Measurements from ENCODE around the gene DLX2.
"Not testable (repeated sequence)": the region's sequence is repeated elsewhere in the genome, so short reads cannot be mapped to it uniquely, and the experiment has no call there.

The DLX2 gene

GRCh38 chr2:172102391-172103359, at the start of gene DLX2:
Gene DLX2 (minus strand): TSS chr2:172102900. CDS start chr2:172102538, 362 bp downstream.
- in situ Hi-C loops (cut with MboI; ENCODE audit: low sequenced_read_pairs) = no loop called here

- in situ Hi-C loops (cut with MboI; ENCODE audit: low sequenced_read_pairs) = no loop called here
Measured at GRCh38 chr2:172147944-172148650, 45.4 kb upstream of the DLX2 start.

- in situ Hi-C loops (cut with MboI; ENCODE audit: low sequenced_read_pairs) = no loop called here
Measured at GRCh38 chr2:172143817-172144216, 41.1 kb upstream of the DLX2 start.

GRCh38 chr2:172138727-172139126, 36.0 kb upstream of the DLX2 start:
- in situ Hi-C loops (cut with MboI; ENCODE audit: low sequenced_read_pairs) = not testable (repeated sequence)

- in situ Hi-C loops (cut with MboI; ENCODE audit: low sequenced_read_pairs) = no loop called here
Measured at GRCh38 chr2:172137943-172138342, 35.2 kb upstream of the DLX2 start.

GRCh38 chr2:172137109-172137508, 34.4 kb upstream of the DLX2 start:
- in situ Hi-C loops (cut with MboI; ENCODE audit: low sequenced_read_pairs) = no loop called here

- in situ Hi-C loops (cut with MboI; ENCODE audit: low sequenced_read_pairs) = no loop called here
Measured at GRCh38 chr2:172135446-172135845, 32.7 kb upstream of the DLX2 start.

- in situ Hi-C loops (cut with MboI; ENCODE audit: low sequenced_read_pairs) = no loop called here
Measured at GRCh38 chr2:172134270-172134669, 31.6 kb upstream of the DLX2 start.

GRCh38 chr2:172131713-172132555, 29.2 kb upstream of the DLX2 start:
- in situ Hi-C loops (cut with MboI; ENCODE audit: low sequenced_read_pairs) = no loop called here

- in situ Hi-C loops (cut with MboI; ENCODE audit: low sequenced_read_pairs) = no loop called here
Measured at GRCh38 chr2:172129404-172129803, 26.7 kb upstream of the DLX2 start.

- in situ Hi-C loops (cut with MboI; ENCODE audit: low sequenced_read_pairs) = no loop called here
Measured at GRCh38 chr2:172128484-172128883, 25.8 kb upstream of the DLX2 start.

- in situ Hi-C loops (cut with MboI; ENCODE audit: low sequenced_read_pairs) = no loop called here
Measured at GRCh38 chr2:172120118-172120517, 17.4 kb upstream of the DLX2 start.

- in situ Hi-C loops (cut with MboI; ENCODE audit: low sequenced_read_pairs) = no loop called here
Measured at GRCh38 chr2:172119089-172119488, 16.4 kb upstream of the DLX2 start.

- in situ Hi-C loops (cut with MboI; ENCODE audit: low sequenced_read_pairs) = no loop called here
Measured at GRCh38 chr2:172116107-172116506, 13.4 kb upstream of the DLX2 start.

- in situ Hi-C loops (cut with MboI; ENCODE audit: low sequenced_read_pairs) = no loop called here
Measured at GRCh38 chr2:172114579-172114978, 11.9 kb upstream of the DLX2 start.

GRCh38 chr2:172114176-172114575, 11.5 kb upstream of the DLX2 start:
- in situ Hi-C loops (cut with MboI; ENCODE audit: low sequenced_read_pairs) = not testable (repeated sequence)

GRCh38 chr2:172113617-172114016, 10.9 kb upstream of the DLX2 start:
- in situ Hi-C loops (cut with MboI; ENCODE audit: low sequenced_read_pairs) = no loop called here

GRCh38 chr2:172109988-172110811, 7.5 kb upstream of the DLX2 start:
- in situ Hi-C loops (cut with MboI; ENCODE audit: low sequenced_read_pairs) = no loop called here

GRCh38 chr2:172109256-172109987, 6.7 kb upstream of the DLX2 start:
- in situ Hi-C loops (cut with MboI; ENCODE audit: low sequenced_read_pairs) = no loop called here

GRCh38 chr2:172108587-172108930, 5.9 kb upstream of the DLX2 start:
- in situ Hi-C loops (cut with MboI; ENCODE audit: low sequenced_read_pairs) = no loop called here
